GM19193 (cell line): ENCODE results near the gene DDX31.

Source experiments
- POLR2A ChIP-seq: IDR thresholded peaks from 4 replicates; pipeline ENCODE4 v1.6.1; 2011; ENCODE audit not compliant: insufficient read depth, insufficient read length; ENCODE audit errors: extremely low read depth

DDX31 gene

GRCh38 chr9:132597073-132597775 lies 72.6 kb downstream of the DDX31 start:
- no peak for TF ChIP-seq POLR2A

- TF ChIP-seq POLR2A, result no peak
Observed at GRCh38 chr9:132596200-132596599, 73.6 kb downstream of the DDX31 start.

GRCh38 chr9:132595319-132595718 lies 74.5 kb downstream of the DDX31 start:
- TF ChIP-seq POLR2A, result no peak

- no peak for TF ChIP-seq POLR2A
Observed at GRCh38 chr9:132594412-132594811, 75.4 kb downstream of the DDX31 start.

- no peak for TF ChIP-seq POLR2A
Observed at GRCh38 chr9:132592451-132592850, 77.3 kb downstream of the DDX31 start.

GRCh38 chr9:132591751-132592314 lies 78.0 kb downstream of the DDX31 start:
- TF ChIP-seq POLR2A, result no peak

DNA sequence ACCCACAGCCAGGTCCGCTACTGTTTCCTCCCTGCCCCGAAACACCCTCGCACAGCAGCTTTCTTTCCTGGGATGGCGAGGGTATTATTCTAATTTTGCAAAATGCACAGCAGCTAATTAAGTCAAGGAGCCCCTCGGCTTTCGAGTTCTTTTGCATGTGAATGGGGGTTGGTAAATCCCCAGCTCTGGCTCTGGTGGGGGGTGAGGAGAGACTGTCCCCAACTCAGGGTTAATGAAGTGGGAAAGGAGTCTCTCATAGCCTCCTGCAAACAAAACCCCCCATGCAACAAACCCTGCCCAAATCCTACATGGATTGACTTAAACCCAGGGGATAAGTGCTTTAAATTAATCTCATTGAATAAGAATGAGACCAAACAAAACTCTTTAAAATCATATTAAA lies 78.5 kb downstream of the DDX31 start:
- TF ChIP-seq POLR2A, result no peak

DNA sequence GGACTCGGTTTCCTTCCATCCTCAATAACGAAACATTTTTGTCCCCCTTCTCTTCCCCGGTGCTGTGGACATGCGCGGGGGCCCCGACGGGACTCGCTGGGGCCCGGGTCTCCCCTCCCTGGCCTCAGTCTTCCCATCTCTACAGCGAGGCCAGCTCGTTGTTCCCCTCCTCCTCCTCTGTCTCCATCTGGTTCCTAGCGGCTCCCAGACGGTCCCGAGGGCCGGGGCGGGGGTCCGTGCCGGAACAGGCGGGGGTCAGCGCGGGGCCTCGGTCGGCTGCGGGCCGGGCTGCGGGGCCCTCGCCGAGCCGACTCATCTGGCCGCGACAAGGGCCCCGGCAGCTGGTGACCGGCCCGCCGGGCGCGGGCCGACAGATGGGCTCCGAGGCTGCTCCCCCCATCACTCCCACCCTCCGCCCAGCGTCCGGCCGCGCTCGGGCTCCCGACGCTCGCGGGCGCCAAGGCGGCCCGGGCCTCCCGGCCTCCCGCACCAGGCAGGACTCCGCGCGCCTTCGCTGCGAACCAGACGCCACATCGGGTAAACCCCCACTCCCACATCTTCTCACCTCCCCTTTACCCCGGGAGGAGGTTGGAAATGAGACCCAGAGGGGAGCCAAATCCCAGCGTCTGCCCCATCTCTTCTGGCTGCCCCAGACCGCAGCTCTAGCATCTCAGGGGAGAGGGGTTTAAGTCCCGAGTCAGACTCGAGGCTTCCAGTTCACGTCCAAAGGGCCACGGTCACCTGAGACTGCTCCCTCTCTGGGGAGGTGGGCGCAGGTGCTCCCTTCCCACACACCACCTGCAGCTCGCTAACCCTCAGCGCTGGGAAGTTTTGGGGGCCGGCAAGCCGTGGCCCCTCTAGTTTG lies 79.2 kb downstream of the DDX31 start:
- TF ChIP-seq POLR2A, result no peak

DNA sequence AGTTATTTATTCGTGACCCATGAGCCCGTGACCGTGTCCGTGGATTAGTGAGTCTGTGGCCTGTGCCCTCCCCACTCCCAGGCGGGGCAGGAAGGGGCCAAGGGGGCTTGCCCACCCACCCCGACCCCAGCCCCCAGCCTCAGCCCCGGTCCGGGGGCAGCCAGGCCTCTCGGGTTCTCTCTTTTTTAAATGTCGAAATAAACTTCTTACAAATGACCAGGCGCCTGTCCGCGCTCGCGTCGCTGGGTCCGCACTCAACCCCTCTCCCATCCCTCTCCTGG lies 79.8 kb downstream of the DDX31 start:
- no peak for TF ChIP-seq POLR2A

GRCh38 chr9:132589148-132590036 lies 80.4 kb downstream of the DDX31 start:
- TF ChIP-seq POLR2A, result no peak

DNA sequence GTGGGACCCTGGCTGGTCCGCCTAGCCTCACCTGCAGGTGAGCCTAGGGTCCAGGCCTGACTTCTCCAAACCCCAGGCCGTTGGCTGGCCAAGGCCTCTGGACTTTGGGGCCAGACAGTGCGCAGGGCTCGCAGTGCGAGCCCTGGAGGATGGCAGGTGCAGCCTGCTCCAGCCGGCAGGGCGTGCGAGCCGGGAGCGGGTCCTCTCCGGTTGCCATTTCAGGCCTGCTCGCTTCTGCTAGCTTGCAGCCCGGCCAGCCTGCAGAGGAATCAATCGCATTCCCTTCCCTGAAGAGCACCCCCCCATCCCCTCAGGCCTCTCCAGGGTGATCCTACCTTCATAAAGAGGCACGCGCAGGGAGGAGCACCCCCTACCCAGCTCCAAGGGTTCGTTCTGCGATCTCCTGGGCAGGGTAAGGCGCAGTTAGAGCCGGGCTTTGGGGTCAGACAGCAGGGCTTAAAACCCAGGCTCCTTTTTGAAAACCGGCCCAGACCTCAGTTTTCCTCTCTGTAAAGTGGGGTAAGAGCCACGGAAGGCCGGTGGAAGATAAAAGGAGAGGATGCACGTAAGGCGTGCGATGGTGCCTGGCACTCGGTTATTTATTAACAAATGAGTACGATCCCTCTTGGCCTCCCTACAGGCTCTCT lies 81.2 kb downstream of the DDX31 start:
- no peak for TF ChIP-seq POLR2A

- TF ChIP-seq POLR2A, result no peak
Observed at GRCh38 chr9:132588098-132588497, 81.7 kb downstream of the DDX31 start.

DNA sequence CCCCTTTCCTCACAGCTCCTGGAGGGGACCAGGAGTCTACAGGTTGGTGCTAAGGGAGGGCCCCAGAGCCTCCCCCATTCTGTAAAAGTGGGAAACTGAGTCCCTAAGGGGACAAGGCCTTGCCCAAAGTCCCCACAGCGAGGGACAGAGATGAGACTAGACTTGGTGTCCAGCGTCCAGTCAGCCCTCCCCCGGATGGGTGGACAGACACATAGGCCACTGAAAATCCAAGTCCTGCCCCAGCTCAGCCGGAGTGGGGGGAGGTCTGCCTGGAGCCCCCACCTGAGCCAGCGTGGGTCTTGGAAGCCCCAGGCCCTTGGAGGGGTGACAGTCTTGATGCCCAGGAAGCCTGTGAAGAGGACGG lies 82.2 kb downstream of the DDX31 start:
- no peak for TF ChIP-seq POLR2A

- TF ChIP-seq POLR2A, result no peak
Observed at GRCh38 chr9:132586830-132587591, 82.8 kb downstream of the DDX31 start.
